ENCODE results near the gene GGN. TPM values are rescaled to one million over a fixed set of nuclear protein-coding genes. Genes with fewer than 3 reads are reported as not detected.
A peak's percentile ranks its signal among the peaks of the same experiment; 100 is the strongest.

GGN gene
- total and polyA plus RNA-seq, 9 of the 15 experiments (the other 6 are each of a cell fraction or from before 2014, with no cell fraction given) = 0.15 to 0.33 TPM; not detected in 7

- TF ChIP-seq RERE (CRISPR knock-in tag; IDR thresholded peaks at IDR 0.05; ENCODE audit: borderline replicate concordance) = no peak
- TF ChIP-seq CEBPZ (IDR thresholded peaks at IDR 0.05; ENCODE audit: borderline replicate concordance, low read depth, low read length) = no peak
- no peak for TF ChIP-seq RBM22 (IDR thresholded peaks at IDR 0.05; ENCODE audit: low read depth, low read length, poor library complexity, severe bottlenecking)
- no peak for TF ChIP-seq ZNF511 (CRISPR knock-in tag; IDR thresholded peaks at IDR 0.05)
- TF ChIP-seq U2AF2 (optimal IDR thresholded peaks at IDR 0.05; ENCODE audit: low read depth, low read length) = no peak
- TF ChIP-seq ZNF232 (CRISPR knock-in tag; IDR thresholded peaks at IDR 0.05) = no peak
- TF ChIP-seq MAFG (tag; conservative IDR thresholded peaks at IDR 0.05) = no peak
- TF ChIP-seq, protein P1, sequence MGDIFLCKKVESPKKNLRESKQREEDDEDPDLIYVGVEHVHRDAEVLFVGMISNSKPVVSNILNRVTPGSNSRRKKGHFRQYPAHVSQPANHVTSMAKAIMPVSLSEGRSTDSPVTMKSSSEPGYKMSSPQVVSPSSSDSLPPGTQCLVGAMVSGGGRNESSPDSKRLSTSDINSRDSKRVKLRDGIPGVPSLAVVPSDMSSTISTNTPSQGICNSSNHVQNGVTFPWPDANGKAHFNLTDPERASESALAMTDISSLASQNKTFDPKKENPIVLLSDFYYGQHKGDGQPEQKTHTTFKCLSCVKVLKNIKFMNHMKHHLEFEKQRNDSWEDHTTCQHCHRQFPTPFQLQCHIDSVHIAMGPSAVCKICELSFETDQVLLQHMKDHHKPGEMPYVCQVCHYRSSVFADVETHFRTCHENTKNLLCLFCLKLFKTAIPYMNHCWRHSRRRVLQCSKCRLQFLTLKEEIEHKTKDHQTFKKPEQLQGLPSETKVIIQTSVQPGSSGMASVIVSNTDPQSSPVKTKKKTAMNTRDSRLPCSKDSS (IDR thresholded peaks at IDR 0.05; ENCODE audit: low read depth, partially characterized antibody) = no peak
- no peak for TF ChIP-seq RFX7 (CRISPR knock-in tag; IDR thresholded peaks at IDR 0.05)
- no peak for TF ChIP-seq GTF2A2 (tag; IDR thresholded peaks at IDR 0.05)
- peak; percentile 77 for TF ChIP-seq ETV1 (tag; conservative IDR thresholded peaks at IDR 0.05; ENCODE audit: low read depth)
- TF ChIP-seq, protein P2, sequence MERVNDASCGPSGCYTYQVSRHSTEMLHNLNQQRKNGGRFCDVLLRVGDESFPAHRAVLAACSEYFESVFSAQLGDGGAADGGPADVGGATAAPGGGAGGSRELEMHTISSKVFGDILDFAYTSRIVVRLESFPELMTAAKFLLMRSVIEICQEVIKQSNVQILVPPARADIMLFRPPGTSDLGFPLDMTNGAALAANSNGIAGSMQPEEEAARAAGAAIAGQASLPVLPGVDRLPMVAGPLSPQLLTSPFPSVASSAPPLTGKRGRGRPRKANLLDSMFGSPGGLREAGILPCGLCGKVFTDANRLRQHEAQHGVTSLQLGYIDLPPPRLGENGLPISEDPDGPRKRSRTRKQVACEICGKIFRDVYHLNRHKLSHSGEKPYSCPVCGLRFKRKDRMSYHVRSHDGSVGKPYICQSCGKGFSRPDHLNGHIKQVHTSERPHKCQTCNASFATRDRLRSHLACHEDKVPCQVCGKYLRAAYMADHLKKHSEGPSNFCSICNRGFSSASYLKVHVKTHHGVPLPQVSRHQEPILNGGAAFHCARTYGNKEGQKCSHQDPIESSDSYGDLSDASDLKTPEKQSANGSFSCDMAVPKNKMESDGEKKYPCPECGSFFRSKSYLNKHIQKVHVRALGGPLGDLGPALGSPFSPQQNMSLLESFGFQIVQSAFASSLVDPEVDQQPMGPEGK (CRISPR knock-in tag; IDR thresholded peaks at IDR 0.05; ENCODE audit: borderline replicate concordance) = no peak
Measured at GRCh38 chr19:38417544-38418506, 30.0 kb upstream of the GGN start (continued).

Measured in K562 (cell line).